Hematopoietic multipotent progenitor cell treated with erythropoietin and hydrocortisone succinate and interleukin-3 and kit ligand, for 15 days (in vitro differentiated cells): ENCODE data around the gene LIPC.

Source experiments
- DNase-seq: peaks from one replicate; pipeline ENCODE4 v3.0.0-alpha.2; 2015; ENCODE audit warnings: low spot score

The LIPC gene

GRCh38 chr15:58517682-58518525, 86.1 kb downstream of the LIPC start:
- no peak for DNase-seq

GRCh38 chr15:58518626-58519025, 86.8 kb downstream of the LIPC start:
- no peak for DNase-seq

GRCh38 chr15:58519516-58519915, 87.7 kb downstream of the LIPC start:
- DNase-seq, result no peak

- DNase-seq, result no peak
Observed at GRCh38 chr15:58520464-58520863, 88.7 kb downstream of the LIPC start.

GRCh38 chr15:58520936-58521292, 89.1 kb downstream of the LIPC start:
- no peak for DNase-seq

- no peak for DNase-seq
Observed at GRCh38 chr15:58521293-58521991, 89.7 kb downstream of the LIPC start.

- DNase-seq, result no peak
Observed at GRCh38 chr15:58522391-58522790, 90.6 kb downstream of the LIPC start.

GRCh38 chr15:58522865-58523264, 91.1 kb downstream of the LIPC start:
- no peak for DNase-seq

- no peak for DNase-seq
Observed at GRCh38 chr15:58523634-58524033, 91.8 kb downstream of the LIPC start.

GRCh38 chr15:58524247-58524646, 92.5 kb downstream of the LIPC start:
- DNase-seq, result no peak

- no peak for DNase-seq
Observed at GRCh38 chr15:58525991-58526421, 94.2 kb downstream of the LIPC start.

GRCh38 chr15:58526647-58527192, 94.9 kb downstream of the LIPC start:
- DNase-seq, result no peak

- DNase-seq, result no peak
Observed at GRCh38 chr15:58527573-58528187, 95.9 kb downstream of the LIPC start.

GRCh38 chr15:58528188-58528870, 96.5 kb downstream of the LIPC start:
- no peak for DNase-seq

GRCh38 chr15:58529041-58529440, 97.2 kb downstream of the LIPC start:
- DNase-seq, result no peak

GRCh38 chr15:58530056-58530590, 98.3 kb downstream of the LIPC start:
- no peak for DNase-seq

GRCh38 chr15:58532126-58532525, 100.3 kb downstream of the LIPC start:
- no peak for DNase-seq

- DNase-seq, result no peak
Observed at GRCh38 chr15:58534556-58534955, 102.8 kb downstream of the LIPC start.

GRCh38 chr15:58535337-58535736, 103.5 kb downstream of the LIPC start:
- DNase-seq, result no peak

- no peak for DNase-seq
Observed at GRCh38 chr15:58535894-58536293, 104.1 kb downstream of the LIPC start.

- DNase-seq, result no peak
Observed at GRCh38 chr15:58536414-58536813, 104.6 kb downstream of the LIPC start.

GRCh38 chr15:58537033-58537432, 105.2 kb downstream of the LIPC start:
- no peak for DNase-seq
